DMS 273 (cell line): ENCODE results near the gene ABCC4.

ENCODE experiments used
- DNase-seq: peaks from one replicate; lab custom pipeline; 2025; ENCODE audit not compliant: unreplicated experiment; lab: John Stamatoyannopoulos, UW

The ABCC4 gene, protein sequence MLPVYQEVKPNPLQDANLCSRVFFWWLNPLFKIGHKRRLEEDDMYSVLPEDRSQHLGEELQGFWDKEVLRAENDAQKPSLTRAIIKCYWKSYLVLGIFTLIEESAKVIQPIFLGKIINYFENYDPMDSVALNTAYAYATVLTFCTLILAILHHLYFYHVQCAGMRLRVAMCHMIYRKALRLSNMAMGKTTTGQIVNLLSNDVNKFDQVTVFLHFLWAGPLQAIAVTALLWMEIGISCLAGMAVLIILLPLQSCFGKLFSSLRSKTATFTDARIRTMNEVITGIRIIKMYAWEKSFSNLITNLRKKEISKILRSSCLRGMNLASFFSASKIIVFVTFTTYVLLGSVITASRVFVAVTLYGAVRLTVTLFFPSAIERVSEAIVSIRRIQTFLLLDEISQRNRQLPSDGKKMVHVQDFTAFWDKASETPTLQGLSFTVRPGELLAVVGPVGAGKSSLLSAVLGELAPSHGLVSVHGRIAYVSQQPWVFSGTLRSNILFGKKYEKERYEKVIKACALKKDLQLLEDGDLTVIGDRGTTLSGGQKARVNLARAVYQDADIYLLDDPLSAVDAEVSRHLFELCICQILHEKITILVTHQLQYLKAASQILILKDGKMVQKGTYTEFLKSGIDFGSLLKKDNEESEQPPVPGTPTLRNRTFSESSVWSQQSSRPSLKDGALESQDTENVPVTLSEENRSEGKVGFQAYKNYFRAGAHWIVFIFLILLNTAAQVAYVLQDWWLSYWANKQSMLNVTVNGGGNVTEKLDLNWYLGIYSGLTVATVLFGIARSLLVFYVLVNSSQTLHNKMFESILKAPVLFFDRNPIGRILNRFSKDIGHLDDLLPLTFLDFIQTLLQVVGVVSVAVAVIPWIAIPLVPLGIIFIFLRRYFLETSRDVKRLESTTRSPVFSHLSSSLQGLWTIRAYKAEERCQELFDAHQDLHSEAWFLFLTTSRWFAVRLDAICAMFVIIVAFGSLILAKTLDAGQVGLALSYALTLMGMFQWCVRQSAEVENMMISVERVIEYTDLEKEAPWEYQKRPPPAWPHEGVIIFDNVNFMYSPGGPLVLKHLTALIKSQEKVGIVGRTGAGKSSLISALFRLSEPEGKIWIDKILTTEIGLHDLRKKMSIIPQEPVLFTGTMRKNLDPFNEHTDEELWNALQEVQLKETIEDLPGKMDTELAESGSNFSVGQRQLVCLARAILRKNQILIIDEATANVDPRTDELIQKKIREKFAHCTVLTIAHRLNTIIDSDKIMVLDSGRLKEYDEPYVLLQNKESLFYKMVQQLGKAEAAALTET (N-terminal part only)

DNA sequence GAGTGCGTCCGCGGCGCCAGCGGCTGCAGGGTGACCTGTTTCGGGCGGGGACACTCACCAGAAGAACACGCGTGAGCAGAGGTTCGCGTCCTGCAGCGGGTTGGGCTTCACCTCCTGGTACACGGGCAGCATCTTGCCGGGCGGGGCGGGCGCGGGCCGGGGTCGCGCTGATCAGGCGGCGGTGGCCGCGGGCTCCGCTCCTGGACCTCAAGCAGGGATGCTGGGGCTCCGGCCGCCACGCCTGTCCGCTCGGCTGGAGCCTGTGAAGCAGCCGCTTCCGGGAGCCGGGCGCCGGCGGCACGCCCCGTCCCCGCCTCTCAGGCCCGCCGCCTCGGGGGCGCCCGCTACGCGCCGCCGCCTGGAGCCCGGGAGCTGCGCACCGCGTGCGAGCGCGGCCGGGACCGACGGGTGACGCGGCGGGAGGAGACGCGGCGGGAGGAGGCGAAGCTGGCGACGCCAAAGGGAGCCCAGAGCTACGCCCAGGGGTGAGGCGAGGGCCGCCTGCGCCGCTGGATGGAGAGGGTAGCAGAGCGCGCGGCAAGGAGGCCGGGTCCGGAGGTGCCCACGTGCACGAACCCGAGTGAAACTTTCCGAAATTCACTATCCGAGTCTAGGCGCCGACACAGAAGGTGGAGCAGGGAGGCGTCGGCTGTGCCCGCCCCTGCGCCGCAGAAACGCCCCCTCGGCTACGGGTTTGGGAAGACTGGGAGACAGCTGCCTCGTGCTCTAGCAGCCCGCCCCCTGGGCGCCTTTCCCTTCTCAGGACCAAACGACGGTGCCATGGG, at the start of gene ABCC4:
Gene ABCC4 (minus strand): TSS at position 269 of the 785 bp plus-strand sequence. CDS start 137 bp downstream, at position 132.
- DNase-seq = peak; percentile 87

DNA sequence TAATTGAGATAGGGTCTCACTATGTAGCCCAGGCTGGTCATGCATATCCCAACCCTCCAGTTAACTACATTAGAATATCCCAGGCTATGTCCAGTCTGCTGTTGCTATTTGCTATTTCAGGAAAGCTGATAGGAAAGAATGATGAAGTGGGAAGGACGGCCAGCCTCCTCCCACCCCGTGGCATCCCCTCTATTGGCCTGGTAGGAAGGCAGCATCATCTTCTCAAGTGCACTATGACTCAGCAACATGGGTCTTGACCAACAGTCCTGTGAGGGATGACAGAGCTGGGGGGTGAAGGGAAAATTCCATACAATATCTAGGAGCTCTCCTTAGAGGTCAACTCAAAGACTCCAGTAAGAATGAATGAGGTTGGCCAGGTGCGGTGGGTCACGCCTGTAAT, 48.0 kb upstream of the ABCC4 start:
- DNase-seq = no peak

DNA sequence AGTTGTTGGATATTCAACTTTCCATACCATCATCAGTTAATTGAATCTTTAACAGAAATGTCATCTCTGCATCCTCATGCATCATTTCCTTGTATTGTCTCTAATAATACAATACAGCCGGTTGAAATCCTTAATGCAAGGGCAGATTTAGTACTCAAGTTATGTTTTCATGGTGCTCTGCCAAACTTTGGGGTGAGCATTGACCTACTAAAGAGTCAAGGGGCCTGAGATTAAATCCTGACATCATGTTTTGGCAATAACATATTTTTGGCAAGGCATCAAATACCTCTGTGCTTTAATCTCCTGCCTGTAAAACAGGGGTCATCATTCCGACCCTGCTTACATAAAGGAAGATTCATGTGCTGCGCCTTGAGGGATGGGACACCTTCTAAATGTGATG, 42.7 kb upstream of the ABCC4 start:
- DNase-seq = no peak

DNA sequence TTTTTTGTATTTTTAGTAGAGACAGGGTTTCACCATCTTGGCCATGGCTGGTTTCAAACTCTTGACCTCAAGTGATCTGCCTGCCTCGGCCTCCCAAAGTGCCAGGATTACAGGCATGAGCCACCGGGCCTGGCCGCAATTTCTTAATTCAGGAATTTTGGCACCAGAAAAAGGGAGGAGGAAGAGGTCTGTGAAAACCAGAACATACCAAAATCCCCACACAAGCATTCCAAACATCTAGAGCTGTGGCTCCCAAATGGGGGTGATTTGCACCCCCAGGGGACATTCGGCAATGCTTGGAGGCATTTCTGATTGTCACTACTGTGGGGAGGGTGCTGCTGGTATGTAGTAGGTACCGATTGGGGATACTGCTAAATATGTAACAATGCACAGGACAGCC, 40.2 kb upstream of the ABCC4 start:
- DNase-seq = no peak

DNA sequence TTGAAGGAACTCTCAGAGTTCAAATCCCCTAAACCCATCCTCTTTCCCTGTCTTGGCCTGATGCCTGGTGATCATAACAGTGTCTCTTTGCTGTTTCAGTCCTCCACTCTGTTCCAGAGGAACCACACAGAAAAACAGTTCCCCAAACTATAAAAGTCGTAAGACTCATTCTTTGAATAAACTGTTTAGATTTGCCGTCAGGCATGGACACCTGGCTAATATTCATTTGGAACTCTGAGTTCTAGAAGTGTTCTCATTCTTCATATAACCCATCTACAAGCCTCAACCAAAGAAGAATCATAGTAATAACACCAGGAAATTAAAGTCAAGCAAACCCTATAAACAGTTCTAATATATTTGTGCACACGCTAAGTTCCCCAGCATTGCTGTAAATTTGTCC, 37.7 kb upstream of the ABCC4 start:
- DNase-seq = no peak

DNA sequence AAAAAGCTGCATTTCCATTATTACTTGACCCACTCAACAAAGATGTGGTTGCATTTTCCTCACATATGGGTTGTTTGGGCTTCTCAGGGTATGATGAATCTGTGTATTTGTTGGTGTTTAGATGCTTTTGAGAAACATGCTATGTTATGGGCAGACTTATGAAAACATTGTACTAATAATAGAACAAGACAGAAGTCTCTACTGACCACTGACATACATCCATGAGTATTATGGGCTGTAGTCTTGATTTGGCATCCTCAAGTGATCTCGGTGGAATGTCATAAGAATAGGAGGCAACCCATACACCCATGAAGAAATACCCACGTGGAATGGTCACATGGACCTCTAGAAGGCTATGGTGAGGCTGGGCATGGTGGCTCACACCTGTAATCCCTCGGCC, 36.3 kb upstream of the ABCC4 start:
- DNase-seq = no peak

DNA sequence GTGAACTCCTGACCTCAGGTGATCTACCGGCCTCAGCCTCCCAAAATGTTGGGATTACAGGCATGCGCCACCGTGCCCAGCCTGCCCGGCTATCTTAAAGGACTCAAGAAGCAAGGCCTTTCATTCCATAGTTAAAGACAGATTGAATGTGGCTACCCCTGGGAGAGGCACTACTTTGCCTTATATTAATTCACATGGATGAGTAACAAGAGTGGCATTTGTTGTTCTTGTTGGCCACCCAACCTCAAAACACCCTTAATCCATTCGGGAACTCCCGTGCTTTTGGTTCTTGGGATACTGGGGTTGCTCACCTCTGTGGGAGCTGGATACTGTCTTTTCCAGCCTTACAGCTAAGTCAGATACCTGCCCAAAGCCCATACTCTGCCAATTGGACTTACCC, 34.4 kb upstream of the ABCC4 start:
- DNase-seq = no peak

DNA sequence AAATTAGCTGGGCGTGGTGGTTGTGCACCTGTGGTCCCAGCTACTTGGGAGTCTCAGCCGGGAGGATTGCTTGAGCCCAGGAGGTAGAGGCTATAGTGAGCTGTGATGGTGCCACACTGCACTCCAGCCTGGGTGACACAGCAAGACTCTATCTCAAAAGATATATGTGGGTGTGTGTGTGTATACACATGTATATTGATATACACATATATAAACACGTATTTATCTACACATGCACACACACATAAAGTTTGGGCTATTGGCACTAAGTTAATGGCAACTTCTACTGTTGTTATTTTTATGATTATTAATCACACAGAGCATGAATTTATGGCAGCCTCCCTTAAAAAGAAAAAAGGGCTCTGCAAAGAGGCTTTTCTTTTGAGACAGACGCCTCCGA, 27.1 kb upstream of the ABCC4 start:
- no peak for DNase-seq

DNA sequence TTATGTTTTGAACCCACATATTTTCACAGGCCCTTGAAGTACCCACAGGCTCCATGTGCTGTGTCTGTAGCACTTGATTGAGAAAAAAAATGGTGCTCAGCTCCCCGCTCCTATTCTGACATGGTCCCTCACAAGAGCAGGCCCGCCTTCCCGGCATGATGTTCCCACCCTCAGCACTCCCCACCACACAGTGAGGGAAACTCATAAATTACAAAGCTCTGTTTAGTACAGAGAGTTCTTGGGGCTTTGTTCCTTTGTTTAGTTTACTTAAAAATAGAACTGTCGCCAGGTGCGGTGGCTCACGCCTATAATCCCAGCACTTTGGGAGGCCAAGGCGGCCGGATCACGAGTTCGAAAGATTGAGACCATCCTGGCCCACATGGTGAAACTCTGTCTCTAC, 25.9 kb upstream of the ABCC4 start:
- DNase-seq = no peak

DNA sequence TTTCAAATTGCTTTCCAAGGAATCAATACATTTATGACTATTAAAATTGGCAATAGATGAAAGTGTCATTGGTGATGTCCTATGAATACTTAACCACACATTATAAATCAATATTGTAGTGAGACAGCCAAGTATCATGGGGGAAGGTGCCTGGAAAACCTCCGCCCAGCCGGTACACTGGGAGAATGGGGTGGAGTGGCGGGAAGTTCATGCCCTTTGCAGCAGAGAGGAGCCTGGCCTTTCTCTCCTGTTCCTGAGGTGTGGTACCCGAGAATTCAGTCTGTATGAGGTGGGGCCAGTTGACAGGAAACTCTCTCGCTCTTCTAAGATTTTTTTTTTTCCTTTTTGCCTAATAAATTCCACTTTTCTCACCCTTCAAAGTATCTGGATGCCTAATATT, 25.4 kb upstream of the ABCC4 start:
- DNase-seq = no peak

DNA sequence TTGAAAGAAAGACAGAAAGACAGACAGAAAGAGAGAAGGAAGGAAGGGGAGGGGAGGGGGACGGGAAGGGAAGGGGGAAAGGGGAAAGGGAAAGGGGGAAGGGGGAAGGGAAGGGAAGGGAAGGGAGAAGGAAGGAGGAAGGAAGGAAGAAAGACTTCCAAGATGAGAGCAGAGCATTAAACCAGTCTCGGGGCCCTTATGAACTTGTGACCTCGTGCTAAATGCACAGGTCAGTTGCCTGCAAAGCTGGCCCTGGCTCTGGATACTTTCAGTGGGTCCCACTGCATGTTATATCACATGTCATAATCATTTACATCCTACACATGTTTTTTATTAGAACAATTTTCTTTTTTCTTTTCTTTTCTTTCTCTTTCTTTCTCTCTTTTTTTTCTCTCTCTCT, 24.2 kb upstream of the ABCC4 start:
- no peak for DNase-seq

DNA sequence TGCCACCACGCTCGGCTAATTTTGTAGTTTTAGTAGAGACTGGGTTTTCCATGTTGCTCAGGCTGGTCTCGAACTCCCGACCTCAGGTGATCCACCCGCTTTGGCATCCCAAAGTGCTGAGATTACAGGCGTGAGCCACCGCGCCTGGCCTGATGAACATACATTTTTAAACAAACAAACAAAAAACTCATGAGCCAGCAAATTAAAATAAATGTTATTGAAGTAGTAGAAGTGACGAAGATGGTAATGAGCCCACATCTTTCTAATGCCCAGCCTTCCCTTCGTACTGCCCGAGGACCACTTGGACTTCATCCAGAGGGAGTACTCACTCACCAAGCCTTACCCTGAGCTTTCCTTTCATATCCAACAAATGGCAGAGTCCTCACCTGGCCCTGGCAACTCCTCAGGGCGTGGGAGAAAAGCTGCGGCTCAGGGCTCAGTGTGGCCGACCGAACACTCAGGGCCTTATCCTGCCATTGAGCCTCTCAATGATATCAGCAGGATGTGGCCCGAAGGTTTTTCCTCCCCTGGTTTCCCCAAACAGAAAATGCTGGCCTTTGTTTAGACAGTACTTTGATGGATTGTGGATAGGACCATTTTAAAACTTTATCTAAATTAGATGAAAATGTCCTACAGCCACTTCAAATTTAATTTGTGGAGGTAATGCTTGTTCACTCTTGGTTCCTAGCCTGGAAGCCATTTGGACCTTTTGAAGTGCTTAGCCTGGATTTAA, 22.8 kb upstream of the ABCC4 start:
- DNase-seq = no peak

DNA sequence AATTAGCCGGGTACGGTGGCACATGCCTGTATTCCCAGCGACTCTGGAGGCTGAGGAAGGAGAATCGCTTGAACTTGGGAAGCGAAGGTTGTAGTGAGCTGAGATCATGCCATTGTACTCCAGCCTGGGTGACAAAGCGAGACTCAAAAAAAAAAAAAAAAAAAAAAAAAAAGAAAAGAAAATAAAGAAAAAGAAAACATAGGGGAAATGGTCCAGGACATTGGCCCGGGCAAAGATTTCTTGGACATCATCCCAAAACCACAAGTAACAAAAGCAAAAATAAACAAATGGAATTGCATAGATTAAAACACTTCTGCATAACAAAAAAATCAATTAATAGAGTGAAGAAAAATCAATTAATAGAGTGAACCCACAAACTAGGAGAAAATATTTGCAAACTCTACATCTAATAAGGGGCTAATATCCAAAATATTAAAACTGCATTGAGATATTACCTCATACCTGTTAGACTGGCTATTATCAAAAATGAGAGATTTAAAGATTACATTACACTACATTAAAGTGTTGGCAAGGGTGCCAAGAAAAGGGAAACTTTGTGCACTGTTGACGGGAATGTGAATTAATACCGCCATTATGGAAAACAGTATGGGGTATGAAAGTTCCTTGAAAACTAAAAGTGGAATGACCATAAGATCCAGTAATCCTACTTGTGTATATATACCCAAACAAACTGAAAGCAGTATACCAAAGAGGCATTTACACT, 18.5 kb upstream of the ABCC4 start:
- no peak for DNase-seq

DNA sequence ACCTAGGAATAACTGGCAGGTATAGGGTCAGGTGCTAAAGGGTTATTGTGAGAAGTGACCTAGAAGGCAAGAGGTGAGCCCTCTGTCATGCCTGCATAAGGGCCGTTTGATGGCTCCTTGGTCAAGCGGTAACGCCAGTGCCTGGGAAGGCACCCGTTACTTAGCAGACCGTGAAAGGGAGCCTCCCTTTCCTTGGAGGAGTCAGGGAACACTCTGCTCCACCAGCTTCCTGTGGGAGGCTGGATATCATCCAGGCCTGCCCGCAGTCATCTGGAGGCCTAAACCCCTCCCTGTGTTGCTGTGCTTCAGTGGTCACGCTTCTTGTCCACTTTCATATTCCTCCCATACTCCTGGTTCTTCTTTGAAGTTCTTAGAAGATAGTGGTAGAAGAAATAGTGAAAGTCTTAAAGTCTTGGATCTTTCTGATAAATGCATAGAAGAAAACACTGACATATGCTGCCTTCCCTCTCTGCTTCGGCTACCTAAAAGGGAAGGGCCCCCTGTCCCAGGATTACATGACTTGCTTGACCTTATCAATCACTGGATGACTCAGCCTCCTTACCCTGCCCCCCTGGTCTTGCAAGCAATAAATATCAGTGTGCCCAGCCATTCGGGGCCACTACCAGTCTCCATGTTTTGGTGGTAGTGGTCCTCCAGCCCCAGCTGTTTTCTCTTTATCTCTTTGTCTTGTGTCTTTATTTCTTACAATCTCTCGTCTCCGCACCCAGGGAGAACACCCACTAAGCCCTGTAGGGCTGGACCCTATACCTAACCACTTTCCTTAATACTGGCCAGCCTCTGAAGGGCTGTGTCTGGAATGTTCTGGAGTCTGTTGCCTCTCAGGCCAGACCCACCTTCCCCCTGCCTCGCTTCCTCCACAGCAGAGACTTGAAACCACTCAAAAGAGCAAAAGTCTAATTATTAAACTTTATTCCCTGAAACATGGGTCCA, 16.1 kb upstream of the ABCC4 start:
- DNase-seq = no peak

DNA sequence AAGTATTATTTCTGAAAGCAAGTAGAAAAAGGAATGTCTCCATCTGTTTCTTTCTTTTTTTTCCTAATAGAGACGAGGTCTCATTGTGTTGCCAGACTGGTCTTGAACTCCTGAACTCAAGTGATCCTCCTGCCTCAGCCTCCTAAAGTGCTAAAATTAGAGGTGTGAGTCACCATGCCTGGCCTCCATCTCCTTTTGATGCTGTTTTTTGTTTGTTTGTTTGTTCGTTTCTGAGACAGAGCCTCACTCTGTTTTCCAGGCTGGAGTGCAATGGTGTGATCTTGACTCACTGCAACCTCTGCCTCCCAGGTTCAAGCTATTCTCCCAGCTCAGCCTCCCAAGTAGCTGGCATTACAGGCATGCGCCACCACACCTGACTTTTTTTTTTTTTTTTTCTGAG, 14.5 kb upstream of the ABCC4 start:
- DNase-seq = no peak

DNA sequence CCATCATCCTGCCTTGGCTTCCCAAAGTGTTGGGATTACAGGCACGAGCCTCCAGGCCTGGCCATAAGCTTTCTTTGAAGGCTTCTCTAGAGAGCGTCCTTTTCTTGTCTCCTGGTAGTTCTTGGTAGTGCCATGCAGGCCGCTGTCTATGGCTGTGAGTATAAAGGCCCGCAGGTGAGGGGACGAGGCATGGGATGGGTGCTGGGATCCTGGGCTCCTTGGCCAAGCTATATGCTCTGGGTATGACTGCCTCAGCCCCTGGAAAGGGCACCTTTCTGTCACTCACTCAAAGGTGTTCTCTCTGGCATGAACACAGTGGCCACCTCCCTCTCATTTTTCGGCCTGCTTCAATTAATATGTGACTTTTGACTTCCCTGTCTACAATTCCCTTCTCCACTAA, 6.3 kb upstream of the ABCC4 start:
- DNase-seq = no peak

DNA sequence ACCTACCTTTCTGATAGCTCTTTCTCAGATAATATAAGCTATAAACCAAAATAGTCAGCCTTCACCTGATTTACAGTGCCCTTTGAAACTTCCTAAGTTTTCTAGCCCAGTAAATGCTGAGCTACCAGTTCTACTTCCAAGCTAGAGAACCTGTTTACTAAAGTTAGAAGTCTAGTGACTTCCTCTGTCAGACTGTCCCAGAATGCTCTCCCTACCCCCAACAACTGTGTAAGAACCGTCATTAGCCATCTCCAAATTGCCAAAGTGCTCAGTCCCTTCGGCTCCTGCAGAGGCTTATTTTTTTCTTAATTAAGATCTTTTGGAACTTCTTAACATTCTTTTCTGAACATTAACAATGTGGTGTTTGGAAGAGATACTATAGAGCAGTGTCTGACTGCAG, 3.2 kb upstream of the ABCC4 start:
- DNase-seq = no peak

DNA sequence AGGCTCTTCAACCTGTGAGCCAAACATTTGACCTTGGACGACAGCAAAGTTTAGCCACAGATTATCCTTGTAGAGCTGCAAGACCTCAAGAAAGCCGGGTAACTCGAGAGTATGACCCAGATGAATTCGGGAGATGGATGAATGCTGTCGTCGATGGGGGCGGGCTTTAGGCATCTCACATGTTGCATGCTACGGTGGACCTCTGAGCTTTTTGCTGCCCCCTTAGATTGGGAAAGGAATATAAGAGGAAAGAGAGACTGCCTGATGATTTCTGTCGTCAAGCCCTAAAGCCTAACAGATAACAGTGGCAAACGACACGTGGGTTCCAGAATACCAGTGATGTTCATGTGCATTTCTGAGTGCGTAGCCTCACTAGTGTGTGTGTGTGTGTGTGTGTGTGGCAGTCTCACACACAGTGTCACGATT, 730 bp upstream of the ABCC4 start:
- peak; percentile 80 for DNase-seq
